Middle frontal gyrus (tissue), 1 donor: ENCODE results near the gene MMS22L.

ENCODE experiments used
- DNase-seq: peaks from one replicate; pipeline ENCODE4 v3.0.0-alpha.2; 2015; ENCODE audit warnings: low spot score; ENCODE audit errors: extremely low spot score

Gene MMS22L, protein sequence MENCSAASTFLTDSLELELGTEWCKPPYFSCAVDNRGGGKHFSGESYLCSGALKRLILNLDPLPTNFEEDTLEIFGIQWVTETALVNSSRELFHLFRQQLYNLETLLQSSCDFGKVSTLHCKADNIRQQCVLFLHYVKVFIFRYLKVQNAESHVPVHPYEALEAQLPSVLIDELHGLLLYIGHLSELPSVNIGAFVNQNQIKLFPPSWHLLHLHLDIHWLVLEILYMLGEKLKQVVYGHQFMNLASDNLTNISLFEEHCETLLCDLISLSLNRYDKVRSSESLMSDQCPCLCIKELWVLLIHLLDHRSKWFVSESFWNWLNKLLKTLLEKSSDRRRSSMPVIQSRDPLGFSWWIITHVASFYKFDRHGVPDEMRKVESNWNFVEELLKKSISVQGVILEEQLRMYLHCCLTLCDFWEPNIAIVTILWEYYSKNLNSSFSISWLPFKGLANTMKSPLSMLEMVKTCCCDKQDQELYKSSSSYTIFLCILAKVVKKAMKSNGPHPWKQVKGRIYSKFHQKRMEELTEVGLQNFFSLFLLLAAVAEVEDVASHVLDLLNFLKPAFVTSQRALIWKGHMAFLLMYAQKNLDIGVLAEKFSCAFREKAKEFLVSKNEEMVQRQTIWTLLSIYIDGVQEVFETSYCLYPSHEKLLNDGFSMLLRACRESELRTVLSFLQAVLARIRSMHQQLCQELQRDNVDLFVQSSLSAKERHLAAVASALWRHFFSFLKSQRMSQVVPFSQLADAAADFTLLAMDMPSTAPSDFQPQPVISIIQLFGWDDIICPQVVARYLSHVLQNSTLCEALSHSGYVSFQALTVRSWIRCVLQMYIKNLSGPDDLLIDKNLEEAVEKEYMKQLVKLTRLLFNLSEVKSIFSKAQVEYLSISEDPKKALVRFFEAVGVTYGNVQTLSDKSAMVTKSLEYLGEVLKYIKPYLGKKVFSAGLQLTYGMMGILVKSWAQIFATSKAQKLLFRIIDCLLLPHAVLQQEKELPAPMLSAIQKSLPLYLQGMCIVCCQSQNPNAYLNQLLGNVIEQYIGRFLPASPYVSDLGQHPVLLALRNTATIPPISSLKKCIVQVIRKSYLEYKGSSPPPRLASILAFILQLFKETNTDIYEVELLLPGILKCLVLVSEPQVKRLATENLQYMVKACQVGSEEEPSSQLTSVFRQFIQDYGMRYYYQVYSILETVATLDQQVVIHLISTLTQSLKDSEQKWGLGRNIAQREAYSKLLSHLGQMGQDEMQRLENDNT

DNA sequence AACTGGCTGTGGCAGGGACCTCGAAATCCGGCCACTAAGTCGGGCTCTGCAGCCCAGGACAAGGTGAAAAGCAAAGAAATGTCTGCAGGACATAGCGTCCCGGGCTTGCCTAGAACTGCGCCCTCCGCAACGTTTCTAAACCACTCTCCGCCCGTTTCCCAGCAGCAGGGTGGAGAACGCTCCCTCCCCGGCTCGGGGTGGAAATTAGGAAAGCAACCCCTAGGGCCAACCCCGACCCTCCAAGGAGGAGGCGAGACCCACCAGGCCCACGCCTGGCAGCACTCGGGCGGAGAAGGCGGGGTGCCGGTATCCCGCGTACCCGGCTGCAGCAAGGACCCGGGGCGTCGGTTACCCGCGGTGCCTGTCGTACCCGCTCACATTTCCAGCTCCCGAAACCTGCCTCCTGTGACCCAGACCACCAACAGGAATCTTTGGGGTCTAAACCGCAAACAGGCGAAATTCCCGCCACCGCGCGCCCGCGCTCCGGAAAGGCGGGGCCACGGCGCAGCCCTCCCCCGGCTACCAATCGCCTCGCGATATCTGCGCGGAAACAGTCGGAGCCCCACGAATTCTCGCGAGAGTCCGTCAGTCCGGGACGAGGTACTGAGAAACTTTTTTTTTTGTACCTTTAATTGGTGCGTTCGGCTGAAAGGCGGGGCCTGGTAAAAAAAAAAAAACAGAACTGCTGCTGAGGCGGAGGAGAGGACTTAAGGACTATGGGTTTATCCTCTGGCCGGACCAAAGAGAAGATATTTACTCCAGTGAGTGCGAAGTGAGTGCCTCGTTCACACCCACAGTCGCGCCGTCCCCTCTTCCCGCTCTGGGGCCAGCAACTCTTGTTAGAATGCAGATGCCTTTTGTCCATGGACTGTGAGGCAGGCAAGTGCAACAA, at the start of gene MMS22L:
Gene MMS22L (minus strand): TSS at position 491 of the 892 bp plus-strand sequence. CDS start 739 bp downstream, outside the sequence.
- peak; percentile 79 for DNase-seq

DNA sequence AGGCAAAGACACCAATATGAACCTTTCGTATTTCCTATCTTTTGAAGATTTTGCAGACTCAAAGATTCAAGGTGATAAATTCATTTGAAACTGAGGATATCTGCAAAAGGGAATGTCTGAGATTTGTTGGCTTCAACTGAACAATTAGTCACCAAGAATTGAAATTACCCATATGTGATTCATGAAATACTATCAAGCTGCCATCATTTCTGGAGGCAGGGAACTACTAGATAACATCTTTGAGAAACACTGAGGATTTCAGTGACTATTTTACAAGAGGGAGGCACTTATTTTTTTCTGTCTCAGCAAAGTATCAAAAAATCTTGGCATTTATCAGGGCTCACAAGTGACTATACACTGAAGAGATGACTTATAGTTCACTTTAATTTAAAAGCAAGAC, 39.8 kb upstream of the MMS22L start:
- DNase-seq = no peak

DNA sequence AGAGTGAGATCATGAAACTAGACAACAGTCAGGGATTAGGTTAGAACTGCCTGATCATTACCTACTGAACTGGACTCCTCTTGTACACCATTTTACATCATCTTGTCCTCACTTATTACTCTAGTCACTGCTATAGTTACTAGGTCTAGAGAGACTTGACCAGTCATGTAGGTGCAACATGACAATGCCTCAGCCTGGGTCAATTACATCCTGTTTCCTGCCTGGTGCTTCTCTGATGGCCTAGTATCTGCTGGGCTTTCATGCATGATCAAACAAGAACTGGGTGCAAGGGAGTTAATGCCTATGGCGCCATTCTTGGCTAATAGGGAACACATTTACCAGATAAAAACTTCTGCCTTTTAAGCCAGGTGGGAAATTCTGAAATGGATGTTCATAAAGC, 39.2 kb upstream of the MMS22L start:
- no peak for DNase-seq

DNA sequence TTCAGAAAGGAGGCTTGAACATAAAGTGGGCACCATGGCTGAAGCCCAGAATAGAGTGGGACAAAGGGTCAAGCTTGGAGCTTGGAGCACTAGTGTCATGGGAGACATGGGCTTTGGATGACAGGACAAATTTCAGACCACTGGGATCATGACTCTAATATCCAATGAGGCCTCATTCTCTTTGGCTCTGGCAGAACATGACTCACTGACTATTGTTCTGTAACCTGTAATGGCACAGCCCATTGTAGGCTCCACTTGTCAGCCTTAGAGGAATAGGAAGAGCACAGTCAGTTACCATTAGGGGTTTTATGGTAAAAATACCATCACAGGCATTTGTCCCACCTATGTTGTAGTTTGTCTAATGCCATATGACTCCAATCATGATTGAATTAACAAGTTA, 34.0 kb upstream of the MMS22L start:
- no peak for DNase-seq

DNA sequence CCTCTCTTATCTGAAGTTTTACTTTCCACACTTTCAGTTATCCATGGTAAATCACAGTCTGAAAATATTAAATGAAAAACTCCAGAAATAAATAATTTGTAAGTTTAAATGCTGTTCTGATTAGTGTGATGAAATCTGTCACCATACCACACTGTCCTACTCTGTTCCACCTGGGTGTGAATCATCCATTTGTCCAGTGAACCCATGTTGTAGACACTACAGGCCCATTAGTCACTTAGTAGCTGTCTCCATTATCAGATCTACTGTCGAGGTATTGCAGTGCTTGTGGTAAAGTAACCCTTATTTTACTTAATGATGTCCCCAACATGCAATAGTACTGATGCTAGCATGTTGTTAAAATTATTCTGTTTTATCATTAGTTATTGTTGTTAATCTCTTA, 29.2 kb upstream of the MMS22L start:
- no peak for DNase-seq

DNA sequence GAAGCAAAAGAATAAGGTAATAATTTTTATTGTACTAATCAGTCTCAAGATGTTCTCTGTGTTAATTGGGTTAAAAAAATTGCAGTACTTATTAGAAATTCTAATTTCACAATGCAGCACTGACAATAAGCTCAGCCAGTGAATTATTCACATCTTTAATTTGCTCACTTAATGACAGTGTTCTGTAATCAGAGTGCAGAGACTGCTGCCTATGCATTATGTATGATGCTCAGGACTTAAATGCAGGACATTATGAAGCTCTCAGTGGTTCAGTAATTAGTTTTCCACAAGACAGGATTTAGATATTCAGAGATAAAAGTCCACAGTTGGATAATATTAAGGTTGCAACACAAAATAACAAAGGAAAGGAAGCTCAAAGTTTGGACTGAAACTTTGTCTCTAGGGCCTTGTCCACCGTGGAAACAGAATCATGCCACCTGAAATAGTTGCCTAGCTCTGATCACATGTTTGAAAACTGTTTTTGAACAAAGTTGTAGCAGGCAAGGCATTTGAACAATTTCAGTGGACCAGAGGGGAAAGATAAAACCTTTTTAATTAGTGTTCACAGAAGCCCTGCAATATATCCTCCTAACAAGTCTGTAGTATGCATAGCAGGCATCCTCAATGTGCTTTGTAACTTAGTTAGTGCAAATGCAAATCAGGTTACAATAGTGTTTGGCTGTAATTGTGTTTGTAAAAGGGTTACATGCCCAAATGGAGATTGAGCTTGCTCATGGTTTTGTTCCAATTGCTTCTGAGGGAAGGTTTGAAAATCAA, 23.7 kb upstream of the MMS22L start:
- no peak for DNase-seq

DNA sequence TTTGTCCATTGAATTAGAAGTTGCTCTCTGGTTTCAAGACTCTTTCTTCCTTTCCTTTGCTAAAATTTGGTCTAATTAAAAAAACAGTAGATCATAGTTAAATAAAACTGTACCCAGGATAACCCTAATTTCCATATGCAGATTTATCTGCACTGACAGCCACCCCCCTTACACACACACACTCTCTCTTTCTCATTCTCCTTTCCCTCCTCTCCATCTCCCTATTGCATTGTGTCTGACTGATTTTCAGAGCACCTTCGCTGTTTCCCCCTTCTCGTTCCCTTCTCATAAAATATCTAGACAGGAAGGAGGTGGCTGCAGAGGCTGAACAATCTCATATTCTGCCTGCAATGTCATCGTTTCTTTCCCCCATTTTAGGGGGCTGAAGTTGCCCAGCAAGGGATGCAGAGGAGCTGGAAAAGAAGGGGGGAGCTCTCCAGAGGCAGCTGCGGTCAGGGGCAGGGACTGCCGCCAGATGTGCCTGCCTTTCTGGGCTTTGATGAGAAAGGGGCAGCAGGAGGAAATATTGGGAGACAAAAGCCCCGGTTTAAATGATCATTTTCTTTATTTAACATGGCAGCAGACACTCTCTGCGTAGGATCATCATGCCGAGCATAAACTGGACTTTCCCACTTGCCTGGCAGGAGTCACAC, 22.5 kb upstream of the MMS22L start:
- DNase-seq = no peak

DNA sequence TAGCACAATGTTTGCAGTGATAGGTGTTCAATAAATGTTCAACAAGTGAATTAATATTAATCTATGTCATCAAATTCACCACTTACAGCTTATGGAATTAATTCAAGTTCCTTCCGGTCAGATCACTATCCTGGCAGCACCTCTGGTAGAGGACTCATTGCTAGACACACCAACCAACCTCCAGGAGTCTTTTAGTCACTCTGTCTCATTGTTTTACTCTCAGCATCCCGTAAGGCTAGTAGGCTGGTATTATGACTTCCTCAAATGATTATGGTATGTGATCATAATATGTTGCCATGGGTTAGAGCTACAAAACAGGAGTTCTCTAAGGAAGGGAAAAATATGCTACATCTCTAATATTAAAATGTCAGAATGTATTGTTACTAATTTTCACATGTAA, 21.7 kb upstream of the MMS22L start:
- no peak for DNase-seq

DNA sequence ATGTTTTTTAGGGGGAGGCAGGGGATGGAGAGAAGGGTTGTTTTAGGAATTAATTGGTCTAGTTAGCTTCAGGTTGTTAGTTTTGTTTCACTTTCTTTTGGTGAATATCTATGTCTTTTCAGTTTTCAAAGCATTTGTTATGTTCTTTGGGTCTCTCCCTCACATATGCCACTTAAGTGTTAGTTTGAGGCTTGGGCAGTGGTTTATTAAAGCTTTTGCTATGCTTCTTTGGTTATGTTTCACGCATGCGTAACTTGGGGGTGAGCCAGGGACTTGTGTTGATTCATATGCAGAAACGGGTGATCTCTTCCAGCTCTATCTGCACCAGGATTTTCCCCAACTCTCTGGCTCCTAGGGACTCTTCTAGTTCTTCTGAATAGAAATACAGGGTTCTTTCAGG, 11.4 kb upstream of the MMS22L start:
- no peak for DNase-seq

DNA sequence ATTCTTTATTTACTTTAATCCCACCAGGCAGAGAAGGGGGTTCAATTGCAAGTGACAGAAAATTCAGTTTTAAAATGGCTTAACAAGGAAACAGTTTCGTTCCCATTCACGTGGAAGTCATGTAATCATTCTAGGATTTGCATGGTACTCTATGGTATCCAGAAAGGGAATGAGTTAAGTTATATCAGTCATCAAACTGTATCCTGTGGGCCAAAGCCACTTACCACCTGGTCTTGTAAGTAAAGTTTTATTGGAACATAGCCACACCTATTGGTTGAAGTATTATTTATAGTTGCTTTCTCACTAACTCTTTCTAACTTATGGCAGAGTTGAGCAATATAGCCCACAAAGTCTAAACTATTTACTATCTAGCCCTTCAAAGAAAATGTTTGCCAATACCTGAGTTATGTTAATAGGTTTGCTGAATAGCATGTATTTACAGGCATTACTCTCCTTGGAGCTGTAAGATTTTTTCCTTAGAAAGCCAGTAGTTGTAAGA, 10.2 kb upstream of the MMS22L start:
- no peak for DNase-seq

DNA sequence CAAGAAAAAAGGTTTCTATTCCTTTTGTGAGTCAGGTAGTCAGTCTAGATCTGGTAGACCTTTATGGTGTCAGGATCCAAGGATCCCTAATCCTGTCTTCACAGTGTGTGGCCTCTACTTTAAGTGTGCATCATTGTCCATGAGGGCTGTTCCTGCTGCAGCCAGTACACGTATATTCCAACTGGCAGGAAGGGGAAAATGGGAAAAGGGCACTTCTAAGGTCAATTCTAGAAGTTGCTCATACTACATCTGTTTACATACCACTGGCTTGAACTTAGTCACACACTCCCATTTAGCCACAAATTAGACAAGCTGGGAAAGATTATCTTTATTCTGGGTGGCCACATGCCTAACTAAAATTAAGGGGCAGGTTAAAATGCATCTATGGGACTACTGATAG, 9.7 kb upstream of the MMS22L start:
- no peak for DNase-seq

DNA sequence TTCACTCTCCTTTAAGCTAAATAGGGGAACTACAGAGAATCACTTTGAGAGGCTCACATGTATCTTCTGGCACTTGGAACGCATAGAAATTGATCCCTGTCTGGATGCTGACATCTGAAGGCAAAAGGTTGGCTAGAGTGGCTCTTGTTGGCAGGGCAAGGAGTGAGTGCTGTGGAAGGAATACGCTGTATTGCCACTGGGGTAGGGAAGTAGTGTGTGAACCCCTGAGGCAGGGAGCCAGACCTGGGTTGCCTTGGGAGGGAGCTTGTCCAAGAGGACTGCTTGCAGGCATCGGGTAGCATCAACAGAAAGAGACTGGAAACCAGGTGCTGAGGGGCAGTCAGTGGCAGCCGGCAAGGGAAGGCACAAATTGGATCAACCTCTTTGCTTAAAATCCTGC, 8.9 kb upstream of the MMS22L start:
- no peak for DNase-seq

DNA sequence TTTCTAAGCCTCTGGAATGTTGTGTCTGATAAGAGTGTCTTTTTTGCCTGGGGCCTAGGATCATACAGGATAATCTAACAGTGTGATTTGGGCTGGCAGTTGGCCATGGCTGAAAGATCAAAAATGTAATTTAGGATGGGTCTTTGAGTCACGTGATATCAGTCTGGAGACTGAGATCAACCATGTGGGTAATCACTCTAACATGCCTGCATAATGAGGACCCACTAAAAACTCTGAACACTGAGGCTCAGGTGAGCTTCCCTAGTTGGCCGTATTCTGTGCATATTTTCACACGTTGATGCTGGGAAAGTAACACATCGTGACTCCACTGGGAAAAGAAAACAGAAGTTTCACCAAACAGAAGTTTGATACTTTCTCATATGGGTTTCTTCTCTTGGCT, 6.3 kb upstream of the MMS22L start:
- no peak for DNase-seq

DNA sequence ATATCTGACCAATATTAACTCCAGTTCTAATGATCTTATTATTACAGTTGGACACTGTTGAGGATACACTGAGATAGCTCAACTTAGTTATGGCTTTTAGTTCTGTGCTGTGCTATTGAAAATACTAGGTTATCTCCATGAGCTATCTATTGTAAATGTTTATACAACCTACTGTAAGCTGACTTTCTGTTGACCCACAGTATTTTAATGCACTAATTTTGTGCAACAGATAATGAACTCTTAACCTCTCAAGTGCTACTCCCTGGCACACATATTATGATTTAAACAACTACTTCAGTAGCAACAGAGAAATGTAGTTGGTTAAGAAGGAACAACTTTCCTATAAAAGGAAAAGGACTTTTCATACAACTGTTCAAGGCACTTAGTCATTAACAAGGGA, 5.2 kb upstream of the MMS22L start:
- DNase-seq = no peak

DNA sequence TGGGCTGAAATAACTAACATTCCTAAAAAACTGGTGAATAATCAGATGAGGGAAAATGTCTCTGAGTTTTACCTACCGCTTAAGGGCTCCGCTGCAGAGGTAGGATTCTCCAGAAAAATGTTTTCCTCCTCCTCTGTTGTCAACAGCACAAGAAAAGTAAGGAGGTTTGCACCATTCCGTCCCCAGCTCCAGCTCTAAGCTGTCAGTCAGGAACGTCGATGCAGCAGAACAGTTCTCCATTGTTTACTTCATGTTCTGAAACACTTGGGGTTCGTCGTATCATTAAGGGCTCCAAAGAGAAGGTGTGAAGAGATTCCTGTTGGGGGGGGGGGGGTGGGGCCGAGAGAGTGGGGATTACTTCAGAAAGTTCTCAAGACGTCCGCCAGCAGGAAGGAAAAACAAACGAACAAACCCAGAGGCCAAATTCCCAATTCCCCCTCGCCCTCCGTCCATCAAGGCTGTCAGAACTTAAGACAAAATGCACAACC, 734 bp downstream of the MMS22L start:
- DNase-seq = no peak

DNA sequence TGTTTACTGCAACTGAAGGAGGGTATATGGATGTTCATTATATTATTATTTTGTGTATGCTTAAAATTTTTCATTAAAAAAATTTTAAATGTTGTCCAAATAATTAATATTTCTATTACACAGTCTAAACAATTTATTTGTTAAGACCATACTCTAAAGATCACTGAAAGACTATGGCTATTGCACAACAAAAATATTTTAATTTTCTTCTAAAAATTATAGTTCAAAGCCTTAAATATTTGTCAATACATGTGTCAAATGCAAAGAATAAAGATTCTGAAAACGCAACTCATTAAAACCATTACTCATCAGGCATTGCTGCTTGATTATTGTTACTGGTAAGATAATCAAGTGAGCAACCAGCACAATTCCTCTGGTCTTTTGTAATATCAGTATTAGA, 2.2 kb downstream of the MMS22L start:
- no peak for DNase-seq

DNA sequence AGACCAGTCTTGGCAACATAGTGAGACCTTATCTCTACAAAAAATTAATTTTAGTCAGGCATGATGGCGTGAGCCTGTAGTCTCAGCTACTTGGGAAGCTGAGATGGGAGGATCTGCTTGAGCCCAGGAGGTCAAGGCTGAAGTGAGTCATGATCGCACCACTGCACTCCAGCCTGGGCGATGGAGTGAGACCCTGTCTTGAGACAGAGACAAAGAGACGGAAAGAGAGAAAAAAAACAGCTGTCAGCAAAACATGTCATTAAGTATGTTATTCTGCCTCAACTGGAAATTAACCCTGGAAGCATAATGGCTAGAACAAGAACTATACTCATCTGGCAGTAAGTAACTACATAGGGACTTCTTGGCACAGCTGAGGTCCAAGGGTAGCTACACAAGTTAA, 7.2 kb downstream of the MMS22L start:
- no peak for DNase-seq

DNA sequence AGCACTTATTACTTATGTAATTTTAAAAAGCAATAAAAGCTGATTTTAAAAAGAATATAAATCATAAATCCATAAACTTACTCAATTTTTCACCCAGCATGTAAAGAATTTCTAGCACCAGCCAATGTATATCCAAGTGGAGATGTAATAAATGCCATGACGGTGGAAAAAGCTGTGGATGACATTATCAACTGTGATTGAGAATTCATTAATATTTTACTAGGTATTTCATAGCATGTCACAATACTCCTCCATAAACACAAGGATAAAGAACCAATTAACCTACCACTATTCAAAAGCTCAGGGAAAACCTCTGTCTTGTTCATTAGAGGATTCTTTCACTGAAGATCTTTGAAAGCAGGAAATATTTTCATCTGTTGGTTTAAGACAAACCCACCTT, 13.2 kb downstream of the MMS22L start:
- no peak for DNase-seq

DNA sequence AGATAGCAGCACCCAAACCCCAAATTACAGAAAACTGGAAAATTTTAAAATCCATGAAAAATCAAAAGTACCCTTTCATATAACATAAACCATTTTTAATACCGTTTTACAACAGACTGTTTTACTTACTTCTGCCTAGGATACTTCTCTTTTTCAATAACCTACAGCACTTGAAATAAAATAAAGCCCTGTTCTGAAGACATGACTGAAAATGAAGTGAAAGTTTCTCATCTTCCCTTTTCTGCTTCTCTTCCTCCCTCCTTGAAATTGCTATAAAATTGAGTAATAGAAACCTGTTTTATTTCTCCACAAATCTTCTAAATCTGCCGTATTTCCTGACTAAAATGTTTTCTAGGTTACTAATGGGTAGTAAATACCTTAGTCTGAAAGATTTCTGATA, 20.3 kb downstream of the MMS22L start:
- DNase-seq = no peak
